GM23338 (cell line): ENCODE results near the gene IRF1. TPM values are rescaled to one million over a fixed set of nuclear protein-coding genes. Genes with fewer than 3 reads are reported as not detected.

ENCODE experiments used
- ATAC-seq: fragments of 200-7000 bp; cut with Tn5 transposase; 3 replicates; pipeline ENCODE4 v1.9.1; 2020
- DNase-seq: peaks from one replicate; pipeline ENCODE4 v3.0.0-alpha.2; 2015; ENCODE audit warnings: low spot score
- H2AFZ ChIP-seq: fragments of 200-600 bp; sonication (generic); 2 replicates; pipeline ENCODE4 v1.8.0; 2016; ENCODE audit warnings: antibody characterized with exemption, mild to moderate bottlenecking, moderate library complexity
- H3F3A ChIP-seq: fragments of 200-600 bp; sonication (generic); replicated peaks from 2 replicates; pipeline ENCODE4 v1.8.0; 2017; ENCODE audit warnings: antibody characterized with exemption, mixed run types, low read depth
- H3K27ac ChIP-seq: fragments of 200-600 bp; sonication (generic); 2 replicates; pipeline ENCODE4 v1.6.1; 2016; ENCODE audit warnings: low read depth
- H3K27me3 ChIP-seq: fragments of 200-600 bp; sonication (generic); 2 replicates; pipeline ENCODE4 v1.8.0; 2016; ENCODE audit warnings: mild to moderate bottlenecking, mixed run types, moderate library complexity; ENCODE audit not compliant: insufficient read depth
- H3K36me3 ChIP-seq: fragments of 200-600 bp; sonication (generic); 2 replicates; pipeline ENCODE4 v1.8.0; 2016; ENCODE audit warnings: mild to moderate bottlenecking; ENCODE audit not compliant: insufficient read depth
- H3K4me1 ChIP-seq: fragments of 200-600 bp; sonication (generic); 2 replicates; pipeline ENCODE4 v1.8.0; 2016; ENCODE audit warnings: mild to moderate bottlenecking, moderate library complexity; ENCODE audit not compliant: insufficient read depth
- H3K4me2 ChIP-seq: fragments of 200-600 bp; sonication (generic); 2 replicates; pipeline ENCODE4 v1.7.1; 2017; ENCODE audit warnings: mixed run types
- H3K4me3 ChIP-seq: fragments of 200-600 bp; sonication (generic); 2 replicates; pipeline ENCODE4 v1.6.1; 2016; ENCODE audit warnings: mixed run types
- H3K79me2 ChIP-seq: fragments of 200-600 bp; sonication (generic); replicated peaks from 2 replicates; pipeline ENCODE4 v1.8.0; 2017; ENCODE audit warnings: mild to moderate bottlenecking; ENCODE audit not compliant: insufficient read depth
- H3K9me2 ChIP-seq: fragments of 200-600 bp; sonication (generic); 2 replicates; pipeline ENCODE4 v1.8.0; 2017; ENCODE audit not compliant: insufficient read depth
- H4K20me1 ChIP-seq: fragments of 200-600 bp; sonication (generic); replicated peaks from 2 replicates; pipeline ENCODE4 v1.8.0; 2017; ENCODE audit warnings: mild to moderate bottlenecking; ENCODE audit not compliant: insufficient read depth
- H3K27ac Mint-ChIP-seq: 2 replicates; pipeline ENCODE4 v1.8.0; 2020; ENCODE audit warnings: inconsistent platforms, mild to moderate bottlenecking, moderate library complexity, mixed read lengths
- H3K27me3 Mint-ChIP-seq: 3 replicates; pipeline ENCODE4 v1.8.0; 2022; ENCODE audit warnings: low read depth, mild to moderate bottlenecking, moderate library complexity, mixed read lengths, inconsistent platforms; ENCODE audit not compliant: insufficient read depth, poor library complexity
- H3K36me3 Mint-ChIP-seq: 3 replicates; pipeline ENCODE4 v1.8.0; 2021; ENCODE audit warnings: low read depth, mild to moderate bottlenecking, inconsistent platforms, moderate library complexity, mixed read lengths
- H3K4me1 Mint-ChIP-seq: 3 replicates; pipeline ENCODE4 v1.8.0; 2020; ENCODE audit warnings: mild to moderate bottlenecking, inconsistent platforms, mixed read lengths
- H3K4me3 Mint-ChIP-seq: 3 replicates; pipeline ENCODE4 v1.8.0; 2021; ENCODE audit warnings: moderate library complexity, mild to moderate bottlenecking, inconsistent platforms, mixed read lengths
- H3K9me3 Mint-ChIP-seq: 3 replicates; pipeline ENCODE4 v1.8.0; 2020; ENCODE audit warnings: moderate library complexity, mild to moderate bottlenecking, inconsistent platforms, mixed read lengths
- CREB1 ChIP-seq: fragments of 250-450 bp; sonication (Bioruptor Pico); IDR thresholded peaks from 2 replicates; pipeline ENCODE4 v1.5.0; 2020; ENCODE audit warnings: low read depth, mild to moderate bottlenecking, moderate library complexity
- CTCF ChIP-seq, 2 experiments: fragments of 200-600 bp in 1 of 2; sonication (generic) in 1 of 2; conservative IDR thresholded peaks; 2 replicates each; pipeline versions ENCODE4 v1.5.1 to v1.6.1; 2016 to 2017; ENCODE audit warnings: antibody characterized with exemption in 2 of 2, low read depth in 2 of 2, mild to moderate bottlenecking in 2 of 2, moderate library complexity in 1 of 2
- ETS1 ChIP-seq: IDR thresholded peaks from 2 replicates; pipeline ENCODE4 v1.6.1; 2016; ENCODE audit warnings: antibody characterized with exemption
- EZH2 ChIP-seq: fragments of 200-600 bp; sonication (generic); IDR thresholded peaks from one replicate; pipeline ENCODE4 v1.8.0; 2017; ENCODE audit warnings: antibody characterized with exemption, mild to moderate bottlenecking, low read depth; ENCODE audit not compliant: unreplicated experiment
- EZH2phosphoT487 ChIP-seq: fragments of 200-600 bp; sonication (generic); IDR thresholded peaks from one replicate; pipeline ENCODE4 v1.8.1; 2018; ENCODE audit warnings: antibody characterized with exemption; ENCODE audit not compliant: unreplicated experiment
- JUNB ChIP-seq: IDR thresholded peaks from one replicate; pipeline ENCODE4 v1.6.1; 2016; ENCODE audit warnings: antibody characterized with exemption; ENCODE audit not compliant: unreplicated experiment
- NANOG ChIP-seq: IDR thresholded peaks from 2 replicates; pipeline ENCODE4 v1.6.1; 2016; ENCODE audit warnings: antibody characterized with exemption, borderline replicate concordance
- POLR2AphosphoS5 ChIP-seq: IDR thresholded peaks from 2 replicates; pipeline ENCODE4 v1.6.1; 2016; ENCODE audit warnings: antibody characterized with exemption, low read depth
- ZNF114 ChIP-seq: fragments of 250-450 bp; sonication (Bioruptor Pico); IDR thresholded peaks from 2 replicates; pipeline ENCODE4 v1.5.0; 2020; ENCODE audit warnings: mild to moderate bottlenecking, moderate library complexity
- ZNF331 ChIP-seq: fragments of 250-450 bp; sonication (Bioruptor Pico); IDR thresholded peaks from 2 replicates; pipeline ENCODE4 v1.5.0; 2020; ENCODE audit warnings: low read depth, mild to moderate bottlenecking, moderate library complexity
- polyA plus RNA-seq: library from polyadenylated mRNA; unstranded; fragments of >200 nt; fragmentation: Nextera tagmentation; extraction: Ambion mirVana; gene quantifications from 2 replicates; pipeline ENCODE4 v1.2.1, GENCODE V29; 2016
- total RNA-seq: library from RNA; depleted of rRNA; stranded (reverse); fragments of >200 nt; shearing (Covaris generic); gene quantifications from 2 replicates; pipeline ENCODE4 v1.2.3, GENCODE V29; 2014

Gene IRF1
- total and polyA plus RNA-seq, 2 experiments from 2014 or later = 6.9 to 8.6 TPM

- TF ChIP-seq ETS1 = no peak
Measured at GRCh38 chr5:132506094-132506692, 15.6 kb upstream of the IRF1 start (continued).

- H3K36me3 Mint-ChIP-seq = no peaks in the 10 kb centered on the region; the same call in 2 of the 3 replicates
- H3K4me3 Mint-ChIP-seq = no peak overlapping the region
- H3F3A ChIP-seq = no peaks in the 10 kb centered on the region
- 0 out of 3 replicates have a peak, but pooled peaks cover 2% of the 10 kb centered on the region for H3K4me1 Mint-ChIP-seq
- DNase-seq = no peak
- no peaks in the 10 kb centered on the region for H3K27me3 ChIP-seq
- ATAC-seq = no peak
- H3K4me1 ChIP-seq = no peaks in the 10 kb centered on the region
- H3K9me3 Mint-ChIP-seq = no peaks in the 10 kb centered on the region
- no peak overlapping the region for H3K27ac Mint-ChIP-seq
- H2AFZ ChIP-seq = no peak overlapping the region
- no peaks in the 10 kb centered on the region for H3K79me2 ChIP-seq
- no peak overlapping the region for H3K4me2 ChIP-seq
- H3K36me3 ChIP-seq = no peaks in the 10 kb centered on the region
- no peaks in the 10 kb centered on the region for H3K9me2 ChIP-seq
- no peak overlapping the region for H3K27ac ChIP-seq
- H3K27me3 Mint-ChIP-seq = no peaks in the 10 kb centered on the region
- no peak overlapping the region for H3K4me3 ChIP-seq
- TF ChIP-seq JUNB (no peak), NANOG (no peak), ZNF331 (no peak), CREB1 (no peak), EZH2 (no peak), CTCF (conservative IDR thresholded peaks at IDR 0.05; ENCODE audit: low read depth in 2 of 2) (no peak), ZNF114 (CRISPR knock-in tag) (no peak), ETS1 (no peak), POLR2AphosphoS5 (no peak)
- H4K20me1 ChIP-seq = no peaks in the 10 kb centered on the region
Measured at GRCh38 chr5:132505641-132506040, 15.1 kb upstream of the IRF1 start.

DNA sequence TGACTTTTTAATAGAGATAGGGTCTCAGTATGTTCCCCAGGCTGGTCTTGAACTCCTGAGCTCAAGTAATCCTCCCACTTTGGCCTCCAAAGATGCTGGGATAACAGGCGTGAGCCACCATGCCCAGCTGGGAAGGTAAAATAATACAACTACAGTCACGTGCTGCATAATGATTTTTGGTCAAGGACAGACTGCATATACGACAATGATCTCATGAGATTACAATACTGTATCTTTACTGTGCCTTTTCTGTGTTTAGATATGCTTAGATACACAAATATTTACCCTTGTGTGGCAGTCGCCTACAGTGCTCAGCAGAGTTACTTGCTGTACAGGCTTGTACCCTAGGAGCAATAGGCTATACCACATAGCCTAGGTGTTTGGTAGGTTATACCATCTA lies 14.2 kb upstream of the IRF1 start:
- no peaks in the 10 kb centered on the region for H3K36me3 ChIP-seq
- no peak overlapping the region for H2AFZ ChIP-seq
- no peaks in the 10 kb centered on the region for H3F3A ChIP-seq
- no peak overlapping the region for H3K4me3 ChIP-seq
- DNase-seq = no peak
- Mint-ChIP-seq H3K4me1 (0 out of 3 replicates have a peak, but pooled peaks cover 2% of the 10 kb centered on the region), H3K4me3 (no peak overlapping the region), H3K27me3 (no peaks in the 10 kb centered on the region), H3K9me3 (no peaks in the 10 kb centered on the region), H3K27ac (no peak overlapping the region), H3K36me3 (no peaks in the 10 kb centered on the region; the same call in 2 of the 3 replicates)
- H3K4me1 ChIP-seq = no peaks in the 10 kb centered on the region
- H3K27ac ChIP-seq = no peak overlapping the region
- no peak for TF ChIP-seq EZH2phosphoT487
- H3K4me2 ChIP-seq = no peak overlapping the region
- H3K79me2 ChIP-seq = no peaks in the 10 kb centered on the region
- no peaks in the 10 kb centered on the region for H4K20me1 ChIP-seq
- H3K27me3 ChIP-seq = no peaks in the 10 kb centered on the region
- ATAC-seq = no peak
- H3K9me2 ChIP-seq = no peaks in the 10 kb centered on the region
